Retinal pigment epithelial cell (primary cell): Measurements from ENCODE around the gene ZNF366.

Experiments
- DNase-seq: peaks from one replicate; pipeline ENCODE4 v3.0.0-alpha.2; 2010; ENCODE audit warnings: low read depth
- H3K4me3 ChIP-seq: 2 replicates; pipeline ENCODE4 v1.5.1; 2011; ENCODE audit warnings: mild to moderate bottlenecking, low read length, control low read depth, moderate library complexity
- CTCF ChIP-seq: conservative IDR thresholded peaks from 2 replicates; pipeline ENCODE4 v1.5.1; 2011; ENCODE audit warnings: low read depth, low read length, control low read depth, inconsistent platforms

Gene ZNF366

GRCh38 chr5:72427488-72428437 is 79.4 kb downstream of the ZNF366 start:
- DNase-seq = no peak
- TF ChIP-seq CTCF = no peak
- H3K4me3 ChIP-seq = no peak overlapping the region

DNA sequence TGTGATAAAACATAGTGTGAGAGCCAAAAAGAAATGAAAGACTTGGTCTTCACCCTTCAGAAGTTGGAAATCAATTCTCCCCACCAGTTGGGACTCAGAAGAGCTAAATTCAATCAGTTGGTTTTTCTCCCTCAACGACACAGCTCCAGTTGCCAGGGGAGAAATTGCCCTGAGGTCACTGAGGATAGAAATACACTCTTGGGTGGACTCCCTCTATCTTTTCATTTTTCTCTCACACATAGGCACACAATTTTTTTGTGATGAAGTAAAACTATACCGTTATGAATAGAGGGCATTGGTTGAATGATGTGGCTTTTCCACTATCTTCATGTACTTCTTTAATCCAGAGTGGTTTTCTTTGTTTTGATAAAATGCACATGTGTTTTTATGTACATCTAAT is 80.2 kb downstream of the ZNF366 start:
- no peak for DNase-seq
- no peak for TF ChIP-seq CTCF
- H3K4me3 ChIP-seq = no peak overlapping the region

GRCh38 chr5:72426019-72426418 is 81.2 kb downstream of the ZNF366 start:
- TF ChIP-seq CTCF = no peak
- no peak overlapping the region for H3K4me3 ChIP-seq
- no peak for DNase-seq

- DNase-seq = no peak
- H3K4me3 ChIP-seq = no peak overlapping the region
- no peak for TF ChIP-seq CTCF
These were observed 88.9 kb downstream of the ZNF366 start for GRCh38 chr5:72418271-72418670.

GRCh38 chr5:72417333-72418062 is 89.7 kb downstream of the ZNF366 start:
- no peak overlapping the region for H3K4me3 ChIP-seq
- TF ChIP-seq CTCF = no peak

GRCh38 chr5:72415616-72416325 is 91.4 kb downstream of the ZNF366 start:
- H3K4me3 ChIP-seq = no peak overlapping the region
- TF ChIP-seq CTCF = no peak
- no peak for DNase-seq

More at GRCh38 chr5:72417333-72418062, 89.7 kb downstream of the ZNF366 start:
- no peak for DNase-seq
